Activated CD8-positive, alpha-beta memory T cell treated with anti-CD3 and anti-CD28 coated beads, Interleukin-2, amount 50 U/mL, for 1 hour (primary cell): ENCODE data around the gene CFDP1.

ENCODE experiments used
- DNase-seq: peaks from one replicate; pipeline ENCODE4 v3.0.0-alpha.2; 2020; ENCODE audit errors: extremely low read depth

The CFDP1 gene

DNA sequence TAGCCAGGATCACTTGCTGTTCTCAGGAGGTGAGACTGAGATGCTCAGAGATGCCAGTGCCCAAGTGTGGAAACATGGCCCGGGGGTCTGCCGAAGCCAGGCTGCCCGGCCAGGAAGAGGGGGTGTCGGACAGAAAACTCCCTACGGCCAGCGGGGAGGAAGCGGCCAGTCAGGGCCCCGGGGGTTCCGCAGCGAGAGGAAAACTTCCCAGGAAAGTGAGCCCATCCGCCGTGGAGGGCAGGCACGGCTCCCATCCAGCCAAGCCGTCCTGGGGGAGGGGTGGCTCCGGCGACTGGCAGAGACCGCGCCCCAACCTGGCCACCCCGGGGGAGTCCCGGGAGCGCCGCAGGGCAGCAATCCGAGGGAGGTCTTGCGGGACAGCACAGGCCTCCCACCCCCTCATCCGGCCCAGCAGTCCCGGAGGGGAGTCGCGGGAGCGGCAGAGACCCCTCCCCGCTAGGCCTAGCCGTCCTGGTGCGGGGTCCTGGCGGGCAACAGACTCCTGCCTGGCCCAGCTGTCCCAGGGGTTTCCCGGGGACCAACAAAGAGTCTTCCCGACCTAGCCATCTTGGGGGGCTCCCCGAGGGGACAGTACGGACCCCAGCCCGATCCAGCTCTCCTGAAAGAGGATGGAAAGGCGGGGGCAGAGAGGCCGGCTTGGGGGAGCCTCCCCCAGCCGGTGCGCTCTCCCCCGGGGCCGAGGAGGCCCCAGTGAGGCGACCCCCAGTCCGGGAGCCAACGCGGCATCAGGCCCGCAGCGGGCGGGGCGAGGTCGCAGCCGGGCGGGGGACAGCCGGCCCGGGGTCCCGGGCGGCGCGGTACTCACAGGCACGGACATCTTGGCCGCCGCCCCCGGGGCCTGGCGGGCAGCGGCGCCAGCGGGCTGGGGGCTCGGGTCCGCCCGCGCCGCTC, 168.0 kb downstream of the CFDP1 start:
- DNase-seq: no peak

DNA sequence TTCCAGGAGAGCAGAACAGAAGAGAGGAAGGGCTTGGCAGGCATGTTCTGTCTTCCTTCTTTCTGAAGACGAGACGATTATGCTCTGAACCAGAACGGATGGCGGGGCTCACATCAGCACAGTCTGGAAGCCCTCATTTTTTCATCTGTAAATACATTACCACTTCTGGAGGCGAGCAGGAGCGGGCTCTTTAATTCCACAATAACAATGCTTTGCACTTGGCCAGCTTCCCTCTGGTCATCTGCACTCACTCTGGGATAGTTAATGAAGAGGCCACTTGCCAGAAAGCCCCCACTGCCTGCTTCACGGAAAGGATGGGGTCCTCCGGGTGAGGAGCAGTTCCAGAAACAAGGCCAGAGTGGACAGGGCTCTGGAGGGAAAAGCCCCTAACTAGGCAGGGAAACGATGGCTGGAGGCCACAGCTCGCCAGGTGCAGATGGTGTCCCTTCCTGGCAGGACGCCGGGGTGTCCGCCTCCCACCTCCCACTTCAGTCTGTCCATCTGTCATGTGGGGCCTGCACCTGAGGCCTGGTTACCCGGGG, 168.8 kb downstream of the CFDP1 start:
- DNase-seq: no peak

GRCh38 chr16:75263963-75264445, 169.3 kb downstream of the CFDP1 start:
- no peak for DNase-seq

- no peak for DNase-seq
These were observed 169.9 kb downstream of the CFDP1 start for GRCh38 chr16:75263291-75263962.

- DNase-seq: no peak
These were observed 170.5 kb downstream of the CFDP1 start for GRCh38 chr16:75262800-75263127.

DNA sequence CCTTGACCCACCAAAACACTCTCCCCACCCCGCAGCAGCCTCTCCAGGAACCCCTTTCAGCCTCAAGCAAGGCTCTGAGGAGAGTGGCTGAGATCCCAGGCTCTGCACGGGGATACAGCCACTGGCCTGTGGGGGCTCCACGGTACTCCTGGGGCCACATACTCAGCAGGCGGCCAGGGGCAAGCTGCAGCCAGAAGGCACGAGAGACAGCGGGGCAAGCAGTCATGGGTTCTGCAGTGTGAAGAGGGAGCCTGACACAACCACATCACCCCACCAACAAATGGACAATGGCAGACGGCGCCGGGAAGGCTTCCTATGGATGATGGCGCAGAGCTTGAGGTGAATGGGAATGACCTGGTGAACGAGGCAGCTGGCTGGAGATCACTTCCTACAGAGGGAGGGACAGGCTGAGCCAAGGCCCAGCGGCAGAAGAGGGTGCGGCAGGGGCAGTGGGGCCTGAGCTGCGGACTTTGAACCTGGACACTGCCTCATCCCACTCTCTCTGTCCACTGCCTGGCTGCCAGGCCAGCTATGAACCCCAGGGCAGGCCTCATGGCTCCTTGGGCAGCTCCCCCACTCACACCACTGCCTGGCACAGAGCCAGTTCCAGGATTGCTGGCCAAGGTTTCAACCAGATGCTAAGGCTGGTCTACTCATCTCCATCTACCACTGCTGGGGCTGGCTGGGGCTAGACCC, 171.1 kb downstream of the CFDP1 start:
- DNase-seq: no peak

GRCh38 chr16:75261590-75262078, 171.7 kb downstream of the CFDP1 start:
- DNase-seq: no peak

- no peak for DNase-seq
These were observed 172.3 kb downstream of the CFDP1 start for GRCh38 chr16:75260851-75261589.

DNA sequence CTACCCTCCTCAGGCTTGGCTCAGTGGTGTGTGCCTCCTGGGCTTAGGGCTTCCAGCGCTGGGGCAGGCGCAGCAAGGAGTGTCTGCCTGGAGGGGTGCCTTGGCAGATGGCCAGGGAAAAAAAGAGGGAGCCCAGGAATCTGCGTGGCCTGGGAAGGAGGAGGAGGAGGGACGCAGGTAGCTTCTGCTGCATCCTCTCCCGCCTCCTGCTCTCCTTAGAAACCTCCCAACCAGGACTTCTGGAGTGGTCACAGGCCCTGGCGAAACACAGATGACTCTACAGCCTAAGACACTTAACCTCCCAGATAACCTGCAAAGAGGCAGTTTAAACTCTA, 174.5 kb downstream of the CFDP1 start:
- no peak for DNase-seq

DNA sequence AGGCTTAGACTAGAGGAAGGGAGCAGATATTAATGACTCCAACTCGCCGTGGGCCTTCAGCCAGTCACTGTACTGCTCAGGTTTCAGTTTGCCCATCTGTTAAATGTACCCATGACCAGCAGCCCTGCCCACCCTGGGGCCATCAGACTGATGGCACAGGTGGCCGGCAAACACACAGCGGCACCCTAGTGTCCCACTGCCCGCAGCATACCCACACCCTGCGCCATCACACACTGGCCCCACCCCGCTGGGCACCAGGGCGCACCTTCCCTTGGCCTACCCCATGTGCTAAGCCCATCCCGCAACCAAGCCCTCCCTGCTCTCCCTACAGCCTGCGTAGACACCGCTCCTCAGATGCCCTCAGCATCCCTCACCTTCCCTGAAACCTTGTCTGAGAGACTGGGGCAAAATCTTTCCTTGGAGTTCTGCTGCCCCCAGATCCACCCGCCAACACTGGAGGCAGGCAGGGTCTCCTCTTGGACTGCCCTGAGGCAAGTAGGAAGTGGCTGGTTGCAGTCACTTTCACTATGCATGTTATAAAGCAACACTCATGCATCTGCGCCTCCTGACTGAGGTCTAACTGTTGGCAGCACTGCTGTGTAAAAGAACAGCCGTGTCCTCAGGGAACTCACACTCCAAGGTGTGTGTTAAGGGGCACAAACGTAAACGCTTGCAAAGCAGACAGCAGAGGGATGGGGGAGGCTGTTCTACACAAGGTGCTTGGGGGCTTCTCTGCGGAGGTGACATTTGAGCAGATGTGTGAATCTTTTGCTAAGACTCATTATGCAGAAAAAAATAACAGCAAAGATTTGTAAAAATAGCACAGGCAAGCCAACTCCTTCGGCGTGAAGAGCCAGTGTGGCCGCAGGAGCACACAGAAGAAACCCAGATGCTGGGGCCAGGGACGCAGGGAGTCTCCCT, 175.2 kb downstream of the CFDP1 start:
- no peak for DNase-seq

GRCh38 chr16:75256696-75257343, 176.5 kb downstream of the CFDP1 start:
- no peak for DNase-seq

DNA sequence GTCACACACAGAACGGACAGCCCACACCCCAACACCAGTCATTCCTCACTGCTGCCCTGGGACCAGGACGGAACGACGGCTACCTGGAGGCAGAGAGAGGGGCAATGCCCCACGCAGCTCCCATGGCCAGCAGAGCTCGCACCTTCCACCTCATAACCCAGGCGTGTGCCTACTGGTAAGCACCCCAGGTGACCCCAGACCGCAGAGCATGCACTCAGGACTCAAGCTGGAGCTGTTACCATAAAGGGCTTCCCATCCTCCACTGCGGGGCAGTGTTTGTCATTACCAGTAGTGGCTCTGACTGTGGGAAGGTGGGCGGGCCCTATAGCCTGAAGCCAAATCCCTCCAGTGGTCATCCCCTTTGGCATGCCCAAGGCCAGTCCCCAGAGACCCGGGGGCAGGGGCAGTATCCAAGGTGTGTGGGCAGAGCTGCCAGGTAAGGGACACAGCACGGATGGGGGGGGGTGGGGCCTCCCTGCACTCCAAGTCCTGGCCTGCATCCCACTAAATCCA, 177.2 kb downstream of the CFDP1 start:
- DNase-seq: no peak

DNA sequence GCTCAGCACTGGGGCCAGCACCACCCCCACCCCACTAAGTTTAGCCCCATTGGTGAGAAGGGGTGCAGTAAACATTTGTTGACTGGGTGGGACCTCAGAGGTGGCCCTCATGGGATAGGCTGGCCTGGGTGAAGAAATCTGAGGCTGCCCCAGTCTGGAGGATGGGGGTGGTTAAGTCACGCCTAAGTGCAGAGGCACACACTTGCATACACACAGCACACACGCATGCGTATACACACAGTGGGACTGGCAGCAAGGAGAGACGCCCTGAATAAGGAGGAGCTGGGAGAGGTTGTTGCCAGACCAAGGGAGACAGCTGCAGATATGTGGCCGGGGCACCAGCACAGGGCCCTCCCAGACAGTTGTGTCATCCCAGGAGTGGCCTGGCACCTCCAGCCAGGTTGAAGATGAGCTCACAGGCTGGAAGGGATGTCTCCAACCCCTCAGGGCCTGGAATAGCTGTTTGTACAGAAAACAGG, 178.9 kb downstream of the CFDP1 start:
- DNase-seq: no peak

DNA sequence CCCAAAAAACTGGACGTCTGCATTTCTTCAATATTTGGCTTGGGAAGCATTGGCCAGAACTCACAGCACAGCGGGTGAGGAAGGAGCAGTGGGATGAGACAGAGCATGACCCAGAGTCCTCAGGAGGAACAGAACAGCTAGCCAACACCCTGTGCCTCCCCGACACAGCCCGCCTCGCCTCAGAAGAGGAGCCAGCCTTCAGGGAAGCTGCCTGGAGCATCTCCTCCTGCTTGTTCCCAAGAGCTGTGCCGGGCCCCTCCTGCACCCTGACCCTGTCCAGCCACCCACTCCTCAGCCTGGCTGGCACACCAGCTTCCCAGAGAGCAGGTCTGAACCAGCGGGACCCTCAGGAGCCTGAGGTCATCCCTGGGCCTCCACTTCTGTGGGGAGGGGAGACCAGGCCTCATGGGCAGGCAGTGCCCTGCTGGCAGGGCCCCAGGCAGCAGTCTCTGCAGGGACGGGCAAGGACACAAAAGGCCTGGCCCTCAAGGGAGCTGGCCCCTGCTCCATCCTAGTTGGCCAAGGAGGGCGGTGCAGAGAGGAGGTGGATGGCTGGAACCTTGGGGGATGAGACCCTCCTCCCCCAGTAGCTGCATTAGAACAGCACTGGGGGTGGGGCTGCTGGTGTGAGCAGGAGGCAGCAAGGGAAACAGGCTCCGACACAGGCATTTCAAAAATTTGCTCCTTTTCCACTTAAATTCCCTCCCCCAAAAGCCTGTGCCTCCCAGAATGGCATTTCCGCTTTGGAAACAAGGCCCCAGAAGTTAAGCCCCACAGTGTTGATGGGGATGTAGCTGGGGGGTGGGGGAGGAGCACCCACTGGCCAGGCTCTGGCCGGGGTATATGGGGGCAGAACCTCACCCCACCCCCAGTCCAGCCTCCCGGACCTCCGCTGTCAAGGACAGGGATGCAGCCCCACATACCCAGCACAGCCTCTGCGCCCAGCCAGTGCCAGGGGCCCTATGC, 180.1 kb downstream of the CFDP1 start:
- no peak for DNase-seq

GRCh38 chr16:75252049-75252864, 181.0 kb downstream of the CFDP1 start:
- no peak for DNase-seq

- no peak for DNase-seq
These were observed 181.8 kb downstream of the CFDP1 start, which contains the start of gene BCAR1 for GRCh38 chr16:75251280-75252048. Gene BCAR1, minus strand, starts transcription at chr16:75251624. Its CDS starts 142 bp downstream, at chr16:75251482.
